Measurements from ENCODE around the gene ITGB1.

The ITGB1 gene

DNA sequence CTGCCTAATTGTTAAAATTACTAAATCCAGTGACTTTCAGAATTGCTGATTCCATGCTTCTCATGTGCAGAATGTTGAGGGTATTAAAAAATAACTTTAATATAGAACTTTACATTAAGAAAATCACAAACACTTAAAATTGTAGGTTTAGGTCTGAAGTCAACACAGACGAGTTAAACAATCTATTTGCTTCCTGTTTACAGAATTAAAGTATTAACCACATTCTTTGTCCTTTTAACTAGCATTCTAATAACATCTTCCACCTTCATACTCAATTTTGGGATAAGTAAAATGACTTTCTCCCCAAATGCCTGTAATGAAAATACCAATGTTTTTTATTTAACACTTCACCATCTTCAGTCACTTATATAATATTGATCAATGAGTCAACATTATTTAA, 2.2 kb downstream of the ITGB1 start:
- no peak for DNase-seq (ENCODE audit: low read depth)

DNA sequence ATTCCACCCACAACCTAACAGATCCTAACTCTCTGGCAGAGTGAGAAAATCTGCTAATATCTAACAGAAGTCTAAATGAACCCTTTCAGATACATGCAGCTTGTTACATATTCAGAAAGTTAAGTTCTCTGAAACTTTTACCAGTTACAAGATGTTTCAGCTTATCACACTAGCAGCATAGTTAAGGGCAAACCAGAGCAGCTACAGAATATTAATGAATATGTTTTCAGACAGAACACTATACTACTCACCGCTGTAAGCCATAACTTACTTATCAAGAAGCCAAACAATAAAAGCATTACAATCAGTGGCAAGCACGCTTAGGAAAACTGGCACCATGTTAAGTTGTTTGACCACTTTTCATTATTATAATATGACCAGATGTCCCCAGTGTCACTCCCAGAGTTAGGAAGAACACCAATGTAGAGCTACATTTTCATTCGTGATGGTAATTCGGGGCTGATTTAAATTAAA, 2.7 kb downstream of the ITGB1 start:
- no peak for DNase-seq (ENCODE audit: low read depth)

DNA sequence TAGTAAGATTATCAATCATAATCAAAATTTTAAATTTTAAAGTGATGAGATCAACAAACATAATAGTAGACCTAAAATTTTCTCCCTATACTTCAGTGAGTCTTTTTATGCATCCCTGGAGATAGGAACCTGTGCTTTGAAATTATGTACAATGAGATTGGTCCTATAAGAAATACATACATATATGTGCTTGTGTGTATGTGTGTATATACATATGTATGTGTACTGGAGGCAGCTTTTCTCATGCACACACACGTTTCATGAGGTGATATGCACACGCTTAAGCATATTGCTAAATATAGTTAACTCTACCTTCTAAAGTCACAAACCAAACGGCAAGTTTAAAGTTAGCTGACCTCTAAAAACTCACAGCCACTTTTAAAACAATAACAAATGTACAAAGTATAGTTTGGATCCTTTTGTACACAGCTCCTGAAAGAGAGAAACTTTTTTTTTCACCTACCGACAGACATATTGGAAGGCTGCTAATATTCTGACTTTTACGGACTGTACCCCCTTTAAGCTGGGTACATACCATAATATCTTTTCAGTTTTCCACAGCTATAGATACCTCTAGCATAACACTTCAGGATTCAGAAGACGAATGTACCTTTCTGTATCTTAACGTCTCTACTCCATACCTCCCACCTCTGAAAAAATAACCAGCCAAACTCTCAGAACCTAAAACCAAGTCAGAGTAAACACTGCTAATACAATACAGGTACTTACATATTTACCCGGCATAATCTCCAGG, 3.3 kb downstream of the ITGB1 start:
- no peak for DNase-seq (ENCODE audit: low read depth)

DNA sequence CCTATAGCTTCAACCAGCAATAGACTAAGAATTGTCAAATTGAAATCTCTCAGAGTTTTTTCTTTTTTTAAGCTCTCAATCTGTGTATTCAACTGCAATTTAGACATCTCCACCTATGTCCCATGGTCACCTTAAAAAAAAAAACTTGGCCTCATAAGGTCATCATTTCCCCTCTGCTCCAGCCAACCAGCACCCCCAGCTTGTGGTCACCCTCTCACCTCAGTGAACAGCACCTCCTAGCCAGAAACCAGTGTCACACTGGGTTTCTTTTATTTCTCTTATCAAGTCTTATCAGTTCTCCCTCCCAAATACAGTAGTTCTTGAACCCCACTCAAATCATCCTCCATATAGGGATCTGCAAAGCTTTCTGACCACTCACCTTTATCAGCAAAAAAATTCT, 4.0 kb downstream of the ITGB1 start:
- no peak for DNase-seq (ENCODE audit: low read depth)

DNA sequence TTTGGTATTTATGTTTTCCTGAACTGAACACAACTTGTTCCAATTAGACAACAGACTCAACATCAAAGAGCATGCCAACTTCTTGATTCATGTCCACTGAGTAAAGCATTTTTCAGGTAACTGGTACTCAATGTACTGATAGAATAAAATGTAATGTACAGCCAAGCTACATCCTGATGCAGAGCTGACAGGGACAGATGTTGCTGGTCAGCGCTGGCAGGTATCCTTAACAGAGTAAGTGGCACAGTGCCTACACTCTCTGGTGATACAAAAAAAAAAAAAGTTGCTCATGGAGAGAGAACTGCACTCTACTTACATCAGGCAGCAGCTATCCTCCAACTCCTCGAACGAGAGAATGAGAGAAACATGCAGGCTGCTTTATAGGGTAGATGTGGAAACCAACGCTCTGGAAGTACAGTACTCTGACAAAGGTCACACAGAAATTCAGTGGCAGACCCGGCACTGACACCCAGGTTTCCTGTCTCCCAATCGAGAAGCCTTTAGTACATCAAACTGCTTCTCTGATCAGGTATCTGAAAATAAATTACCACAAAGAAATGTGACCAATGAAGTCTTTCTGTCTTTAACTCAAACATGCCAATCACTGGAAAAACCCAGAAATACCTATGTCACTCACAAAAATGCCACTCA, 4.6 kb downstream of the ITGB1 start:
- DNase-seq (ENCODE audit: low read depth), result no peak

DNA sequence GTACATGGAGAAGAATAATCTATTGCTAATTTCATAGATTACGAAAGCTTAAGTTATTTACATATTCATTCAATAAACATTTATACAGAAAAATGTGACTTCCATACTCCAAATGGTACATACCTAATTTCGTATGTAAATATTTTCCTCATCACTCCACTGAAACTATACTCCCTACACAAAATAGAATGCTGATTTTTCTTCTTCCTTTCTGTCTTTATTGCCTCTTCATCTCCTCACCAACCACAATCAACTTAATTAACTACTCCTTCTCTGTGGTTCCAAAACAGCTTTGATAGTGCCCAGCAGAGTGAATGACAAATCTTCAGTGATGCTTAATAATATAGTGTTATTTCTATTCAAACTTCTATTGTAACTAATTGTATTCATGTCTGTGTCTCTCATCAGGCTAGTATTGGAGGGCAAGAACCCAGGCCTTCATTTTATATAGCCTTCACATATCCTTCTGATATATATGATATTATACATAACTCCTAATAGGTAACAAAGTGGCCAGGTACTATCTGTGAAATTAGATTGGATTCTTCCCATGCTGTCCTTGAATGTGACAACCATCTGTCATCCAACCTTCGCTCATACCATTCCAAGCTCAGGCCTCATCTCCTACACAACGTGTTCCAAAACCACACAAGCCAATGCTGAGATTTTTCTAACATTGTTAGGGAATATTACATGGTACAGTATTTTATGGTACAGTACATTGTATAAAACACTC, 5.3 kb downstream of the ITGB1 start:
- no peak for DNase-seq (ENCODE audit: low read depth)

DNA sequence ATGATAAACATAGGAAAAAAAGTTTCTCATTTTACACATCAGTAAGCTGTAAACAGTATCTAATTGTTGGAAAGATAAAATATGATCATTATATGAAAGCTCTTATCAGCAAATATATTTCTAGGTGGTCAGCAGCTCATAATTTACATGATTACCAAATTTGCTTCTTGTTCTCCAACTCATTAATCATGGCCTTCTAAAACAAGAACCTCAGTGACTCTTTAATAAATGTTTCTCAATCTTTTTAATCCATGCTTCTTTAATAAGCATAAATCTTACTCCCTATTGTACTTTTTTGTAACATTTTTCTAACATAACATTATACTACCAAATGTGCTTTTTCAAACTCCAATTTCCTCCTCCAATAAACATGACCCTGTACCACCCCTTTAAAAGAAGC, 5.9 kb downstream of the ITGB1 start:
- no peak for DNase-seq (ENCODE audit: low read depth)

DNA sequence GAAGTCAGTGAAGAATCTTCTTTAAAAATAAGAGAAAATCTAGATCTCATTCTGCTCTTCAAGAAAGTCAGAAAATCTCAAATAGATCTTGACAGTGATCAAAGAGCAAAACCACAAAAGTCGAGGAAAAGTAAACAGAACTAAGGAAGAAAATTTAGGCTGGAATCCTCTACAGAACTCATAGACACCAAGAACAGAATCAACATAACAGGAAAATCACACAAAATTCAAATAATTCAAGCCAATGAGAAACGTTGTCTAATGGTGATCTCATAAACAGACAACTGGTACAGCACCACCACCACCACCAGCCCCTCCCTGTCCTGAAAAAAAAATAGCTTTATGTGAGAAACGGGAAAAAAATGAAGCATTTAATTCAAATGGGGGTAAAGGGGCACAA, 6.9 kb downstream of the ITGB1 start:
- no peak for DNase-seq (ENCODE audit: low read depth)

DNA sequence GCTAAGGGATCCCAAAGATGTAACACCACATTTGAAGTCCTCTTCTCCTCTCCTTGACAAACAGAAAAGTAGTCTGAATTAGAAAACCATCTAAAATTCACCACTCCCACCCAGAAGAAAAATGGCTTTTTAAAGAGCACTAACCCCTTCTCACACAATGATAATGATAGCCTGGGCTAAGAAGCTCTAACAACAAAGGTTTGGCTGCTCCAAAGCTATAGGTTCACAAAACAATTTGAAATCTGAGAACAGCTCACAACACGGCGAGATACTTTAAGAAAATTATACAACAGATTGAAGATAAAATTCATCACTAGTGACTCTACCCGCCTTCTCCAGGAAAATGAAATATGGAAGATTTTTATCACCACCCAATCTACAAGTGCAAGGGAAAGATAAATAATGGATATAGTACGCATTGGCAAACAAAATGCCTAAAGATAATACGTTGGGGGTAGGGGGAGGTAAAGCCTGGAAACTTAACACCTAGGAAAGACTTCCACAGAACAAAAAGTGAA, 7.4 kb downstream of the ITGB1 start:
- DNase-seq (ENCODE audit: low read depth), result no peak

DNA sequence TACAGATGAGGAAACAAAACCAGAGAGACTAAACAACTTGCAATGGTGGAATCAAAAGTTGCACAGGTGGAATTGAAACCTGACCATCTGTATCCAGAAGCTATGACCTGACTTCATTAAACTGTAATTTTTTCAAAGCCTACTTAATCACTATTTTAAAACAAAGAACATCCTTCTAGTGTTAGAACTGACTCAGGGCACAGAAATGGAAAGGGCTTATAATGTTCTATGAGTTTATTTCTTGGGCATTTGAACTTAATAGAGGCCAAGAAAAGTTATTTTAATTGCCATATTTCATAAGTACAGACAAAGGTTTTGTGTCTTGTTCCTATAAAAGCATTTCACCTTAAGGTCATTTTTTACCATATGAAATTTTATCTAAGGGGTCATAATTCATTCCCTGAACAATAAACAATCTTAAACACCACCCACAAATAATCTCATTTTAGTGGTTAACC, 8.8 kb downstream of the ITGB1 start:
- no peak for DNase-seq (ENCODE audit: low read depth)

DNA sequence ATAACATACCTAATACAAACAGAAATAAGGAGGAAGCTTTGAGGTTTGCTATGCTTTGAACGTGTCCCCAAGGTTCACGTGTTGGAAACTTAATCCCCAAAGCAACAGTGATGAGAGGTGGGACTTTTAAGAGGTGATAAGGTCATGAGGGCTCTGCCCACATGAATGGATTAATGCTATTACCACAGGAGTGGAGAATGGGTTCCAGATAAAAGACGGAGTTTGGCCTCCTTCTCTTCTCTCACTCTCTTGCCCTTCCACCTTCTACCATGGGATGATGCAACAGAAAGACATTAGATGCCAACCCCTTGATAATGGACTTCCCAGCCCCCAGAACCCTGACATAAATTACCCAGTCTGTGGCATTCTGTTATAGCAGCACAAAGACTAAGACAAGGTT, 9.6 kb downstream of the ITGB1 start:
- DNase-seq (ENCODE audit: low read depth), result no peak

DNA sequence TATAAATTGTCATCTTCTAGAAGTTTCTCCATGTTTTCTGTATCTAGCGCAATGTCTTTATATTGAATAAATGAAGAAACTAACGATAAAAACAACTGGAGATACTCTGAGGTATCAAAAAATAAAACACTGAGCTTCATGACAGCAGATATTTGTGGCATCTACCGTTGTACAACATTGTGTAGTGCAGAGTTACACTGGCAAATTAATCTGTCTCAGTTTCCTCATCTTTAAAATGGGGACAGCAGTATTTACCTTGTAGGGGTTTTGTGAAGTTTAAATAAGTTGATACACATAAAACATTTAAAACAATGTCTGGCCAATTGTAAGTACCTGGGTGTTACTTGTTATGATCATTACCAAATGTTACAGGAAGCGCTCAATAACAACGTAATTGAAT, 10.4 kb downstream of the ITGB1 start:
- DNase-seq (ENCODE audit: low read depth), result no peak

DNA sequence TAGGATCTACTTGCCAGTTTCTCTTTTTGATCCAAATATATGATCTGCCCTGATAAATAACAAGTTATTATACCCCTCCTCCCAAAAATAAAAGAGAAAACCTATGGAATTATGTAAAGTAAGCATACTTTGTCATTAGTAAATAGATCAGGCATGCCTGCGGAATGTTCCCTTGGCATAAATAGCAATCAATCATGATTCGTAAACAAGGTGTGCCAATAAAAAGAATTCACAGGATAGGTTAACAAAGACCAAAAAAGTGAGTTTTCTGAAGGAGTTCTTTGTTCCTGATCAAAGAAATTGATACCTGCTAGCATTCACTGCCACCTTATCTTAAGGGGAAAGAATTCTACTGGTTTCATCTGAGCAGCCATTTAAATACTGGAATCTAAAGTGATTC, 11.9 kb downstream of the ITGB1 start:
- no peak for DNase-seq (ENCODE audit: low read depth)

DNA sequence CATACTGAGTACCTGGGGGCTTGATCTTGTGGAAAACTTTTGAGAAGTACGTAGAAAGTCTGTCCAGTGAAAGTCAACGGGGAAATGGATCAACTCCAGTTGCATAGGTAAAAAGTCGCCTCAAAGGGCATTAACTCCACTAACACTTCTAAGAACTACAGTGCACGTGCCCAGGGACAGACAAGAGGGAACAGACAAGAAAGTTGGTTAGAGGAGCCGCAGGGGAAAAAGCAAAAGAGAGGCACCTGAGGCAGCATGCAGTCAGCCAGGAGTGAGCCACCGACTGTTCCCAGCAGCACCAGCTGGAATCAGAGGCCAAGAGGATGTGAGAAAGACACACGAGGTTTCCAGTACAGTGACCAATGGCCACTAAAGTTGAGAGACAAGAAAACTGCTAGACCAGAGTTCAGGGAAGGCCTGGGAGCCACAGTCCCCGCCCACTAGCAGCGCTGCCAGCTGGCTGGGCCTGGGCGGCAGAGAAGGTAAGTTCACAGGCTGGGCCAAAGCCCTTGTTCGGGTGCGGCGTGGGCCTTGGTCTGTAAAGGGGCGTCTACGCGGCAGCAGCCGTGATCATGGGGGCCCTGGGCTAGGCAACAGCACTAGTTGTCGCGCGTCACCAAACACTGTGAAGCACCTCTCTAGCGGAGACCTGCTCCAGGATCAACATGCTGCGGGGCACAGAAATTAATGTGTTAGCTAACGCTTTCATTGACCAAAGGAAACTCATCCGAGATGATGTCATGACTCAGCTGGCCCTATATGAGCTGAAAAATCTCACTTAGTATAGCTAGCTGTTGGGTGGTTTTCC, 14.0 kb downstream of the ITGB1 start:
- no peak for DNase-seq (ENCODE audit: low read depth)

DNA sequence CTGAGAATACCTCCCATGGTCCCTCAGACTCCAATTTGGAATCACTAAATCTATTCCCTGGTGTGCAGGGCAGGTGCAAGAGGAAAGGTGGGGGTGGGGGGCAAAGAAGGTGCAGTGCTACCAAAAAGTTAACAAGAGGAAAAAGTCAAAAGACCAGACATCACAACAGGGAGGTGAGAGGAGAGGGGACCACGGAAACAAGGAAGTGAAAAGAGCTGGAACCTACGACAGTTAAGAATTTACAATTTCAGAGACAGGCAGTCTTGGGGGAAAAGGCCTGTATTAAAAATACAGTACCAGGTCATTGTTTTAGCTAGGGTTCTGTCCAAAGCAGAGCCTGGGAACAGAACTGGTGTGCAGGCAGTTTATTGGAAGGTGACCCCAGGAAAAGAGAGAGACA, 14.6 kb downstream of the ITGB1 start:
- no peak for DNase-seq (ENCODE audit: low read depth)

DNA sequence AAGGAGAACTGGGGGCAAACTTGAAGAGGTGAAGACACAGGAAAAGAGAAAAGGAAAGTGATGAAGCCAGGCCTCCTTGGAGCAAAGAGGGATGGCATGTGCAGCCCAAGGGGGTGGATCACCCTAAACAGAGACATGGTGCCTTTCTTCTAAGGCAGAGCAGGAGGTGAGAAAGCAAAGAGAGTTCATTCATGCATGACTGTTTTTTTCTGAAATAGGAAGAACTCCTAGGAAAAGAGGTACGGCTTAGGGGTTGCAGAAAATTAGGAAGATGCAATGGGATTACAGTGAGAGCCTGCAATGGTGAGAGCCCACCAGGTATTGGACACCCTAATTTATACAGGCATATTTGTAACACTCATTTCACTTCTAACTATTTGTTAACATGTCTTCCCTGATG, 15.9 kb downstream of the ITGB1 start:
- DNase-seq (ENCODE audit: low read depth), result no peak

DNA sequence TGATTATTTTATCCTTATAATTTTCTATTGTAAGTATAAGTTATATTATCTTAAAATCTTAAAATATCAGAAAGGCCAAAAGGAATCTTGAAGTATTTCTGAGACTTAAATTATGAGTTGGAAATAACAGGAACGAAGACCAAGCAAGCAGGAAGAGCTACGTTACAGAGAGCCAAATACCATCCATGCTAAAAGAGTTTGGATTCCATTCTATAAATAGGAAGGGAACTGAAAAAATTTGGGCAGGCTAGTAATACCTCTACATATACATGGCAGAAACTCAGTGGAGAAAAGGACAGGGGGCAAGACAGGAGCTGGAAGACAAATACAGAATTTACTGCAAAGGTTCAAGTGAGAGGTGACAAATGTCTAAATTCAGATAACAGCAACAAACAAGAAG, 16.7 kb downstream of the ITGB1 start:
- no peak for DNase-seq (ENCODE audit: low read depth)

DNA sequence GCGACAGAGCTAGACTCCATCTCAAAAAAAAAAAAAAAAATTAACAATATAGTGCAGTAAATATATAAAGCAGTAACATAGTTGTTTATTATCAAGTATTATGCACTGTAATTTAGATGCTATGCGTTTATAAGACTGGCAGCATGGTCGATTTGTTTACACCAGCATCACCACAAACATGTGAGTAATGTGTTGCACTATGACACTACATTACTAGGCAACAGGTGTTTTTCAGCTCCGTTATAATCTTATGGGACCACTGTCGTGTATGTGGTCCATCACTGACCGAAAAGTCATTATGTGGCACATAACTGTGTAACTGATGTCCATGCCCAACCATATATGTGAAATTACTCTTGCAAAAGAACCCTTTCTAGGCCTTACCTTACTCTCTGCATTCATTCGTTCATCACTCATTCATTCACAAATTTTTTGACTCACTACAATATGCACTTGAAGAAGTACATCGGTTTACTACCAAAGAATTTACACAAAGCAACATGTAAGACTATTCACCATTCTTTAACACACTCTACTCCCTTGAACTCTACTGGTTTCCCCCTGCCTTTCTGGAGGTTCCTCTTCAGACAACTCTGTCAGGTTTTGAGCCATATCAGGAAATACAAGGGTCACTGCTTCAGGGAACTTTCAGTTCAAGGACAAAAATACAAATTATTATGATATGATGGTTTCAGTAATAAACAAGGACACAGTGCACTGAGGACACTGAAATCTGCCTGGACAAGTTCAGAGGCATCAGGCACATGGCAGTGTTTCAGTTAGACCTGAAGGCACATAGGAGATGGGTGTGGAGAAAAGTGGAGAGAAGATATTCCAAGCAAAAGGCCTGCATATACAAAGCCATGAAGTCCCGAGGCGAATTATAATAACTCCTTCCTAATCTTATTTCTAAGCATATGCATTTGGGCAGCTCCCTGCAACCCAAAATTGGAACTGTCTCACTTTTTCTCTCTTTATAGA, 17.4 kb downstream of the ITGB1 start:
- no peak for DNase-seq (ENCODE audit: low read depth)

DNA sequence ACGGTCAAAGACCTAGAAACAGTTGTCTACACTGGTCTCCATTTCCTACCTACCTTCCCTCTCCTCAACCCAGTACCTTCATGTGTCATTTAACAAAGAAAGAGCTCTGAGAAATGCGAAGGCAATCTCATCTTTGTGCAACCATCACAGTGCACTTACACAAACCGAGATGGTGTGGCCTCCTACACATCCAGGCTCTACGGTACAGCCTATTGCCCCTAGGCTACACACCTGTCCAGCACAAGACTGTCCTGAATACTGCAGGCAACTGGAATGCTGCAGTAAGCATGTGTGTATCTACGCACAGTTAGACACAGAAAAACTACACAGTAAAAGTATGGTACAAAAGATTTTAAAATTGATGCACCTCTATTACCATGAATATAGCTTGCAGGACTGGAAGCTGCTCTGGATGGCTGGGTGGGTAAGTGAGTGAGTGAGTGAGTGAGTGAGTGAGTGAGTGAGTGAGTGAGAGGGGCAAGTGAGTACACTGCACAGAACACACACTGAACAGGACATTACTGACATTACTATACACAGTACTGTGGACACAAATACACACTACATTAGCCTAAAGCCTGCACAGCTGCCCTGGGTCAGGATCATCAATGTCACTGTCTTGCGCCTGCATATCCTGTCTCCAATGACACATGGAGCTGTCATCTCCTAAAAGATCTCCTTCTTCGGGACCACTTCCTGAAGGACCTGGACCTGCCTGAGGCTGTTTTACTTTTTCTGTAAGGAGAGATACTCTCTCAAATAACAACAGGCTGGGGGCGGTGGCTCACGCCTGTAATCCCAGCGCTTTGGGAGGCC, 18.5 kb downstream of the ITGB1 start:
- no peak for DNase-seq (ENCODE audit: low read depth)

DNA sequence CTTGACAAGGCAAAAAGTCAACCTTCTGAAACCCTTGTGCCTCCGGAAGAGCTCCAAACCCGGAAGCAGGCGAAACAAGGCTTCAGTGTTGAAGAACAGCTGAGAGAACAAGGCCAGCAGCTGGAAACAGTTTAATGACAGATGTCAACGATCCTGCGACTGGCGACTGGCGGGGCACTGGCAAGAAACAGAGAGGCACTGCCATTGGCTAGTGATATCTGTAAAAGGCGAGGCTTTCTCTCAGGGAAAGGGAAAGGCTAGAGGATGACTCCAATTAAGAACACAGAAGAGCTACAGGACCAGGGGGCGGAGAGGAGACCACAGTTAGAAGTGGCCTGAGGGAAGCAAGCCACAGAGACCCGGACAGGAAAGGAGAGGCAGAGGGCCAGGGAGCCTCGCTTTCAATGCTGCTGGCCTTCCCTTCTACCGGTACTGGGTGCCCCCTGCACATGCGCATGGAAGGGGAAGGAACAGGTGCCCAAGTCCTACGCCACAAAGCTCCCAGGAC, 19.4 kb downstream of the ITGB1 start:
- no peak for DNase-seq (ENCODE audit: low read depth)

Data from HS-27A (cell line).